Stromal cell of bone marrow (primary cell): ENCODE data around the gene ORC3.
"Not testable (repeated sequence)": the region's sequence is repeated elsewhere in the genome, so short reads cannot be mapped to it uniquely, and the experiment has no call there.

Experiments used
- DNase-seq: peaks from one replicate; pipeline ENCODE4 v3.0.0-alpha.2; 2012; ENCODE audit warnings: low read depth

Gene ORC3

DNA sequence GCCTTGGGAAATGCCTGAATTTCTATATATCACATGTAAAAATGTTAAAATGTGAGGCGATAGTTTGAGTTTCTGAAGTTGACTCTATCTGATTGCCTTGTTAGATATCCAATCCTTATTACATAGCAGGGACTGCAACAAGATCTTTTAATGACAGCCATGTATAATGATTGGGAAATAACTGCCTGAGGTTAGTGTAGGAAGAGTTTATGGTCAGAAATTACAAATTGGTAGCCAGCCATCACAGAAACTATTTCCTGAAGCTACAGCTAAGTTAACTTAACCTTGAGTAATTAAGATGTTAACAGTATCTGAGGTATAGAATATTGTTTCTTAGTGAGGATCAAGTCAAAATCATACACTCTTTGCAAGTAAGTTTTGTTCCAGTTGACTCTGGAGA lies 71.1 kb downstream of the ORC3 start:
- DNase-seq, result no peak

DNA sequence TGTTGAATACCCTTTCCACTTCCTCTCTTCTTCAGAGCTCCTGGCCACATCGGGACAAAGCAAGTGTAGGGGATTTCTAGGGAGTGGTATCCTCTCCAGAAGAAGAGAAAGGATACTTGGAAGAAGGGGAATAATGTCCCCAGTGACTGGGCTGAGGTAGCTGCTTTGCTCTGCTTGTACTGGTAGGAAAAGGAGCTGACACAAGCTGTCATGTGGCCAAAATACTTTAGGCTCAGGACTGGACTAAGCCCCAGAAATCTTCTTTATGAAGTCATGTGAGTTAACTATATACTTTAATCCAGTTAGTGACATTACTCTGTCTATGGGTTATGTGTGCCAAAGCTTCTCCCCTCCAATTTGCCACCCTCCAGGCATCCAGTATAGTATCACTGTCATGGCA lies 71.6 kb downstream of the ORC3 start:
- no peak for DNase-seq

DNA sequence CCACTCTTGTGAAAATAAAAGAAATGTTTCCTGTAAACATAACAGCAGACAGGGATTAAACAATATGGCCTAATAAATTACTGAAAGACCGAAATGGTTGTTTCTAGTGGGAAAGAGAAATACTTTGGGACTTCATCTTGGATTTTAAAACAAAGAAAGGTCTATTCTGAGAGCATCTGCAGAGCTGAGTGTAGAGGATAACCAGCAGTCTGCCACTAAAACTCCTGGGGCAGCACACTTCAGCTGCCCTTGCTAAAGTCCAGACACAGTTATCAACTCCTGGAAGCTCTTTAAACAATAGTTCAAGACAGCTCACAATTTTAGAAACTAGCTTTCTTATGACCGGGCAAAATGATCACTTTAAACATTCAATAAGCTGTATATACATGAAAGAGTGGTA lies 73.5 kb downstream of the ORC3 start:
- DNase-seq, result no peak

DNA sequence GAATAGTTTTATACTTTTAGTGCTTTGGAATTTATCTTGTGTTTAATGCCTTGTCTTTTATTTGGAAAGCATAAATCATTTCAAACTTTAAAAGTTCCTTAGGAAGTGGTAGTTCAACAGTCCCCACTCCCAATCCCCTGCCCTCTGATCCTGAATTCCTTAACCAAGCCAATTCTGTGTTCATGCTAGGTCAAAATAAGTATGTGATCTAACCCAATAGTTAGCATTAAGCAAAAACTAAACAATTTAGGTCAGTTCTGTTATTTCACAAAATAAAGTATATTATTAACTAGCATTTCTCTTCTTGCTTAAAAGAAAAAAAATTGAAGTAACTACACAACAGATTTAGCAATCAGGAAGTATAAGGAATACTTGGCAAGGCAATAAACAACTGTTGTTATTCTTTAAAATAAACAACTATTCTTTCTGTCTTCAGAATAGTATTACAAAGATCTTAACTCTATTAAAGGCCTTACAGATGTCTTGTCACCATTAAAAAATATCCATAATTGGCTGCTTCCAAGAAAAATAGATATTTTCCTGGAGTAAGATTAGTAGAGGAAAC lies 75.1 kb downstream of the ORC3 start:
- no peak for DNase-seq

DNA sequence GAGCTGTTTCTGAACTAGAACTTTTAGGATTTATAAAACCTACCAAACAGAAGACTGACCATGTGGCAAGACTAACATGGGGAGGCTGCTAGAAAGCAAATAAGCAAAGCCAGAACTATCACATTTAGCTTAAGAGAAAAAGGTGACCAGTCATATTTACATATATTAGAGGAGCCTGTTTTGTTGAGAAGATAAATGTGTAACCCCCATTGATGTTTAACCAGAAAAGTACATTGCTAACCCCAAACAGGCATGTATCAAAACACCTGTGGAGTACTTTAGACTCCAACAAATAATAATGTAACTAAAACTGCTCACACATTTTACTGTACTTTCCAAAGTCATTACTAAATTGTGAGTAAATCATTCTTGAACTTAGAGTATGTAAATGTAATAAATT lies 77.1 kb downstream of the ORC3 start:
- DNase-seq, result no peak

DNA sequence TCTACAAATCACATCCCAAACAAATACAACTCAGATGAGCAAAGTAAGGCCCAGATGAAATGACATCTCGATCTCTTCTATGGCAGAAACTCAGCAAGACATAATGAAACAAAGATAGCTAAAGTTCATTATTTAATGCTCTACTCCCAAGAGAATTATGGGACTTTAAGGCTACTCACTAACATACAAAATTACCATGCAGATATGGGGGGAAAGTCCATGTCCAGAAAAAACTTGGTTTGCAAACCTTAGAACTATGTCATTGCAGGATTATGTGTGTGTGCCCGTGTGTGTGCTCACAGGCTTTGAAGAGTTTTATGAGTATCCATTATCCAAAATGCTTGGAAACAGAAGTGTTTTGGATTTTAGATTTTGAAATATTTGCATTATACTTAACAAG lies 78.1 kb downstream of the ORC3 start:
- no peak for DNase-seq

DNA sequence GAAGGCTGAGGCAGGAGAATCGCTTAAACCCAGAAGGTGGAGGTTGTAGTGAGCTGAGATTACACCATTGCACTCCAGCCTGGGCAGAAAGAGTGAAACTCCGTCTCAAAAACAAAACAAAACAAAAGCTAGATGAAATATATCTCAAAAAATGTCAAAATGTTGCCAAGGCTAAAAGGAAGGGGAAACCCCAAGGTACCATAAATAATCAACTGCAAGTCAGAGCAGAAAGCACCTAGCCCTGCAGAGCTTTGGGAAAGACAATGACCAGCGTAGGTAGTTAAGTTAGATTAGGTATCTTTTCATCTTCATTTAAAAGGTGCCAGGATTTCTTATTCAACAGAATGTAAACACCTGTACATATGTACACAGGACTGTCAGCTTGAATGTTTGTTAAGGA lies 79.1 kb downstream of the ORC3 start:
- no peak for DNase-seq

DNA sequence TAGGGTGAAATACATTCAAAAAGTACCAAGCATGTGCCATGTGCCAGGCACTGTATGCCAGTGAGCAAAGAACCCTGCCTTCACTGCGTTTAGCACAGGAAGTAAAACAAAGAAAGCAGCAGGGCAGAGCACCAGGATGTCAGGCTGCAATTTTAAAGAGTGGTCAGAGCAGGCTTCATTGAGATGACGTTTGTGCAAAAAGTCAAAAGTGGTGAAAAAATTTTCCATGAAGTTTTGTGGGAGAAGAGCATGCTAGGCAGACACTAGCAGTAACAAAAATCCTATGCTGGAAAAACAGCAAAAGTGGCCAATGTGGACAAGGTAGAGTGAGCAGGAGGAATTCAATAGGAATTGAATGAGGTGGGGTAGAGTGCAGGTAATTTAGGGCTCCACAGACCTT lies 80.8 kb downstream of the ORC3 start:
- DNase-seq, result no peak

DNA sequence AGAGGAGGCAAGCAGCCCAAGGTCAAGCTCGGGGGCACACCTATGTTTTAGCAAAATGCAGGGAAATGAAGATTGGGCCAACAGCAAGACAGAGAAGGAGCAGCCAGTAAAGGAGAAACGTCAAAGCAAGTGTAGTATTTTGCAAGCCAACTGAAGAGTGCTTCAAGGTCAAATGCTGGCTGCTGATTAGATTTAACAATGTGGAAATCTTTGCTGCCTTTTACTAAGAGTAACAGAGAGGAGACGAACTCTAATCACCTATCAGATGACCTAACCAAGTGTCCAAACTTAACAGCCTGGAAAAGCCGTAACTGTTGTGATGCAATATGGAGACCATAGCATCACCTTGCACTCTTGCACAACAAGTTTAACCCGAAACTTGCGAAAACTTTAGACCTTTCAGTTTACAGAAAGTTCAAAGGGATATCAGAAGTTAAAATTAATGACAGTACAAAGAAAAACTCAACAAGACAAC lies 81.7 kb downstream of the ORC3 start:
- DNase-seq, result no peak

DNA sequence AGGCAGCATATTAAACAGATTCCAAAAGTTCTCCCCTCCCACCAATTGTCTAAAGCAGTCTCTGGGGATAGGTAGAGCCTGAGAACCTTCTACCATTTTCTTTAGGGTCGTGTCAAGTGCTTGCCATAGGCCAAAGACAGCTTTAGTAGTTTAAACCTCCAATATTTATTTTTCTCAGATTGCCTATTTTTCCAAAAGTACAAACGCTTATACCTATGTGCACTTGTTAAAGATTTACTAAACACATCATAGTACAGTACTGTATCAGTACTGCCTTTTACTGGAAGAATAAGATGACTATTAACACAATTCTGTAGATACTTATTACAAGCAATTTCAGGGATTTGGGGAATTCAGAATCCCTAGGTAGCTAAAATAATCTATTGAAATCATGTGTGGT lies 82.7 kb downstream of the ORC3 start:
- no peak for DNase-seq

DNA sequence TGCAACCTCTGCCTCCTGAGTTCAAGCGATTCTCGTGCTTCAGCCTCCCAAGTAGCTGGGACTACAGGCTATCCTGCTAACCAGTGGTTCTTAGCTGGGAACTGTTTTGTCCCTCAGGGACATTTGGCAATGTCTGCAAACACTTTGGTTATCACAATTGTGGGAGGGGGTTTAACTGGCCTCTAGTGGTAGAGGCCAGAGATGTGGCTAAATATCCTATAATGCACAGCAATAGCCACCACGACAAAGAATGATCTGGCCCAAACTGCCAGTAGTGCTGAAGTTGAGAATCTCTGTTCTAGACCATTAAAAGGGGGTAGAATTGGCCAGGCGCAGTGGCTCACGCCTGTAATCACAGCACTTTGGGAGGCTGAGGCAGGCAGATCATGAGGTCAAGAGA lies 83.3 kb downstream of the ORC3 start:
- DNase-seq, result no peak

DNA sequence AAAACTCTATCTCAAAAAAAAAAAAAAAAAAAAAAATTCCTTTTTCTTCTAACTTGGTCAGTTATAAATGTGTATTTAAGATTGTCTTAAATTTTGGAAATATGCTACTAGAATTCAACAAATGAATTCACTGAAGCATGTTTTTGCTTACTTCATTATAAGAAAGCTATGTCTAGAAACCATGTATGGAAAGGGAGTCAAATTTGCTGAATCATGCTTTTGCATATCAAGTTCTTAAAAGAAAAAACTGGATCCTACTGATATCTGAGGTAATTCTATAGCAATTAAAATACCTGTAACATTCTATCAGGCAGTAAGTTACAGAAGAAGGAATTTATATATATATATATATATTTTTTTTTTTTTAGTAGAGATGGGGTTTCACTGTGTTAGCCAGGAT lies 84.4 kb downstream of the ORC3 start:
- DNase-seq, result no peak

DNA sequence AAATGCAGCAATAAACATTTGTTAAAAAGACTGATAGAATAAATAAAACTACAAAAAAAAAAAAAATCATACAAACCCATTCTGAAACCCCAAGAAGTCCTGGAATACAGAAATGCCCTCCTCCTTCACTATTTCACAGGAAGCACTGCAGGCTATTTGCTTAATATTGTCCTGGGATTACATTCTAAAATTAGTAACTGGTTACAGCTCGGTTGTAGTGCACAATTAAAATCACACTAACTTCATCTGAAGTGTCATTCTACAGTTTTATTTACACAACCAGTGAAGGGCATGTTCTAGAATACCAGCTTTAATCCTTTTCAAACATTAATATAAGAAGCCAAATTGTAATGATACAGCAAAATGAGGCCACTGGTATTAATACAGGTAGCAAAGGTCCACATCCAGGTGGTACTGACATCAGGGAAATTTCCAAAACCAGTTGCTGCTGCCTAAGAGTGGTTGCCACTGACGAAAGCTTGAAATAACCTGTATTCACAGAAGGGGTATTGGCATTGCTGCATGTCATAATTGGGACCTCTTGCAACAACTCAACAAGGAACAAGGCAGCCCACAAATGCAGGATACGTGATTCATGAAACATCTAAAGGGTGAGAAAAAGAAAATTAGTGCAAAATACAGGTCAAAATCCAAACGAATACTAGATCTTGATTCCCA lies 85.2 kb downstream of the ORC3 start:
- no peak for DNase-seq

DNA sequence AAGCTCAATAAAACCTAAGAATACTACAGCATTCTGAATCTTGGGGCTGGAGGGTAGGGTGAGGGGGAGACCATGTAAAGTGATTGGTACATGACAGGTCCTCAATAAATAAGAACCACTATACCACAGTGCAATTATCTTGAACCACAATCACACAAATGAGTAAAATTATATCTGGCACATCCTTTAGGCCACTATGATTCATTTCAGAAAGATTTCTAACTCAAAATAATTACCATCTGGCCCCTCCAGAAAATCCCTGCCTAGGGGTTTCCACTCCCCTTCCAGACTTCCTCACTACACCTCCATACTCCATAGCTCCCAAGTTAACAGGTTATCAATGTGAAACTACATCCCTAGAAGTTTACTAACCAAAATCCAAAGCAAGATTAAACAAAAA lies 92.4 kb downstream of the ORC3 start:
- DNase-seq, result no peak

DNA sequence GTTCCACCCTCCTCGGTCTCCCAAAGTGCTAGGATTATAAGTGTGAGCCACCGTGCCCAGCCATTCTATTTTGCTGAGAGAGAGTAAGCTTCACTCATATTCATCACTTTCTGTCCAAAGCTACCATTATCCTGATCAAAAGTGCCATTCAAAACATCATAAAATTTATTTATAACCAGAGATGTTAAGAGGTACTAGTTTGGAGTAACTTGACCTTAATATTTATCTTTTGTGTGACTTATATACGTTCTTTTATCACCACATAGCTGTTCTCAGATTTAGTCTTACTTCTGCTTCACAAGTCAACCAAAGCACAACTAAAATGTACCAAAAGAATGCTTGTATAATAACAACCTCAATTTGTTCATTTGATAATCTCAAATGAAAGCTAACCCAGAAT lies 94.0 kb downstream of the ORC3 start:
- no peak for DNase-seq

DNA sequence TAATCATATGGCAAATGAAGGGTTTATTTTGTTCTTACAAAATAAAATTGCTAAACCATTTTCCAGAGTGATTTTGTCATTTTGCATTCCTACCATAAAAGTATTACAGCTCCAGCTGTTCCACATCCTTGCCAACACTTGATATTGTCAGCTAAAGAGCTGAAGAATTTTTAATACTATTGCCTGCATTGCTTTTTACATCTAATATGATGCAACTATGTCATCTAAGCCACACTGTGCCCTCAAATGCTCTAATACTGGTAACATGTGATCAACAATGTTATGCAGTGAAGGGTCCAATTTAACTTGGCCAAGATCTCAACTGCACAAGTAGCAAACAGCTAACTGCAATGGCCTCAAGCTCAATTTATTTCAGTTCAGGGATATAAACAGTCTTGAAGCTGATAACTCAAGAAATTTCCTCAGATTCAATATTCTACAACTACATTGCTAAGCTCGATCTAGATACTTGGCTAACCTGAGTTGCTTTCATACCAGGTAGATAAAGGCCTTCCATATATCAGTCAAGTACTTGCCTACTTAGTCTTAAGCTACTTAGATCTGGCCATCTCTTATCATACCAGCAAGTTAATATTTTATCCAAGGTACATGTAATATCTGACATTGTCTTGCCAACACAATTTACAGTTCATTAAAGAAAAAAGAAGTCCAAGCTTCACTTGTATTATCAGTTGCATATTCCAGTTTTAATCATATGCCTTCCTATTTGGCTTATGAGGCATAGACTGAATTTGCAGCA lies 95.1 kb downstream of the ORC3 start:
- DNase-seq, result no peak

DNA sequence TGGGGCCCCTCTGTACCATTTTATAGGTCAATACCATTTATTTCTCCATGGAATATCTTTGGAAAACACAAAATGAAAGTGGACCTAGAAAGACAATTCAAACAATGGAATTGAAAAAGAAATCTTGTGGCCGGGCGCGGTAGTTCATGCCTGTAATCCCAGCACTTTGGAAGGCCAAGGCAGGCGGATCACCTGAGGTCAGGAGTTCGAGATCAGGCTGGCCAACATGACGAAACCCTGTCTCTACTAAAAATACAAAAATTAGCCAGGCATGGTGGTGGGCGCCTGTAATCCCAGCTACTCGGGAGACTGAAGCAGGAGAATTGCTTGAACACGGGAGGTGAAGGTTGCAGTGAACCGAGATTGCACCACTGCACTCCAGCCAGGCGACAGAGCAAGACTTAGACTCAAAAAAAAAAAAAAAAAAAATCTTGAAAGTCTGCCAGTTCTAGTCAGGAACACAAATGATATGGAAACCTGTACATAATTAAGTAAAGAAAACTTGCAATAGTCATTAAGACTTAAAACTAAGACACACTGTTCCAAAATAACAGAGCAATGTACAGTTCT lies 96.8 kb downstream of the ORC3 start:
- not testable (repeated sequence) for DNase-seq

DNA sequence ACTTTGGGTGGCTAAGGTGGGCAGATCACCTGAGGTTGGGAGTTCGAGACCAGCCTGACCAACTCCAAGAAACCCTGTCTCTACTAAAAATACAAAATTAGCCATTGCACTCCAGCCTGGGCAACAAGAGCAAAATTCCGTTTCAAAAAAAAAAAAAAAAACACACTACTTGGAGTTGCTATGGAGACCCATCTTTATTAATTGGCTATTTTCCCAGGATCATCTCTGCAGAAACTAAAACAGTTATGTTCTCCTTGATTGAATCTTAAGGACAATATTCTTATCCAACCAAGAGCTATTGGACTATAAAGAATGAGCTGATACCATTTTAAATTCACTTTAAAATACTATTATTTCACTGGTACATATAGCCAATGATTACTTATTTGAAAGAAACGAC lies 97.4 kb downstream of the ORC3 start:
- DNase-seq, result no peak

DNA sequence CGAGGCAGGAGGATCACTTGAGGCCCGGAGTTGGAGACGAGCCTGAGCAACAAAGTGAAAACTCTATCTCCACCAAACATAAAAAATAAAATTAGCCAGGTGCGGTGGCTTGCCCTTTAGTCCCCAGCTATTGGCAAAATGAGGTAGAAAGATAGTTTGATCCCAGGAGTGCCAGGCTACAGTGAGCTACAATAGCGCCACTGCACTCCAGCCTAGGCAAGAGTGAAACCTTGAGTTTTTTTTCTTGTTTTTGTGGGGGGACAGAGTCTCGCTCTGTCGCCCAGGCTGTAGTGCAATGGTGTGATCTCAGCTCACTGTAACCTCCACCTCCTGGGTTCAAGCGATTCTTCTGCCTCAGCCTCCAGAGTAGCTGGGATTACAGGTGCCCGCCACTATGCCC lies 98.0 kb downstream of the ORC3 start:
- not testable (repeated sequence) for DNase-seq

DNA sequence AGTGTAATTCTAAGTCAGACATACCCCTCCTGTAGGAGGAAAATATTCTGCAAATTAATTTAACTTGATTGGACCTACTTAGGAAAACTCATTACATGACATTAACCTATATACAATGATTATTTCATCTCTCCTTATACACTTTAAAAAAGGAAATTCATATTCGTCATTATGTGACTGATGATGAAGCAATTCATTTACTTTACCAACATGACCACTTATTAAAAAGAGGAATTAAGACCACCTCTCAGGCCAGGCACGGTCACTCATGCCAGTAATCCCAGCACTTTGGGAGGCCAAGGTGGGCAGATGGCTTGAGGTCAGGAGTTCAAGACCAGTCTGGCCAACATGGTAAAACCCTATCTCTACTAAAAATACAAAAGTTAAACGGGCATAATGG lies 100.5 kb downstream of the ORC3 start:
- no peak for DNase-seq

DNA sequence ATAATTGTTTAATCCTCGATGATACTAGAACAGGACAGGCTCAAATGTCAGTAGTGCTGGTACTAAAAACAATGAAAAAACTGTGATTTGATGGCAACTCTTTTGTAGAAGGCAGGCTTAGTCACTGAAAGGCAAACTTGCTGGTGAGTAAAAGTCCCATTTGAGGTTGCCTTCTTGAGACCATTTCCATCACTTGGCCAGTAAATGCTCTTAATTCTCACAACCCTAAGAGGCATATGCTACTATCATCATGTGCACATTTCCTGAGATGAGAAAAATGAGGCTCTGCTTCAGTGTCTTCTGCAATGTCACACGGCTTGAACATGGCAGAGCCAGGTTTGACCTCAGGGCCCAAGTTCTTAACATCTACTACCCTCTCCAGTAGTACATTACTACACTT lies 102.2 kb downstream of the ORC3 start:
- no peak for DNase-seq

DNA sequence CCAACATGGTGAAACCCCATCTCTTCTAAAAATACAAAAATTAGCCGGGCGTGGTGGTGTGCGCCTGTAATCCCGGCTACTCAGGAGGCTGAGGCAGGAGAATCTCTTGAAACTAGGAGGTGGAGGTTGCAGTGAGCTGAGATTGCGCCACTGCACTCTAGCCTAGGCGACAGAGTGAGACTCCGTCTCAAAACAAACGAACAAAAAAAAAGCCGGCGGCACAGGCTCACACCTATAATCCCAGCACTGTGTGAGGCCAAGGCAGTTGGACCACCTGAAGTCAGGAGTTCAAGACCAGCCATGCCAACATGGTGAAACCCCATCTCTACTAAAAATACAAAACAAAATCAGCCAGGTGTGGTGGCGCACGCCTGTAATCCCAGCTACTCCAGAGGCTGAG lies 106.9 kb downstream of the ORC3 start:
- DNase-seq, result not testable (repeated sequence)
